AG20443 (cell line): Measurements from ENCODE around the gene OR5D13.

Source experiments
- DNase-seq: peaks from one replicate; pipeline ENCODE4 v3.0.0; 2012; ENCODE audit warnings: low spot score, mixed read lengths

The OR5D13 gene, protein sequence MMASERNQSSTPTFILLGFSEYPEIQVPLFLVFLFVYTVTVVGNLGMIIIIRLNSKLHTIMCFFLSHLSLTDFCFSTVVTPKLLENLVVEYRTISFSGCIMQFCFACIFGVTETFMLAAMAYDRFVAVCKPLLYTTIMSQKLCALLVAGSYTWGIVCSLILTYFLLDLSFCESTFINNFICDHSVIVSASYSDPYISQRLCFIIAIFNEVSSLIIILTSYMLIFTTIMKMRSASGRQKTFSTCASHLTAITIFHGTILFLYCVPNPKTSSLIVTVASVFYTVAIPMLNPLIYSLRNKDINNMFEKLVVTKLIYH

DNA sequence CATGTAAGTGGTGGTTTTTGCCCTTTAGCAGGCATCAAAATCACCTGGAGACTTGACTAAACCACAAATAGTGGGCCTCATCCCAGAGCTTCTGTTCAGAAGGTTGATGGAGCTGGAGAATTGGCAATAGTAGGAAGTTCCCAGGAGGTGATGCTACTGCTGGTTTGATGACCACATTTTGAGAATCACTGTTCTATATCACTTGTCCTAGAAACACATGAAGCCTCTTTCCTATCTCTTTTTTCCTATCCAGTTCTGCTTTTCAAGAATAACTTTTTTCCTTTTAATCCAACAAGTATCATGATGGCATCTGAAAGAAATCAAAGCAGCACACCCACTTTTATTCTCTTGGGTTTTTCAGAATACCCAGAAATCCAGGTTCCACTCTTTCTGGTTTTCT is at the start of gene OR5D13:
TSS of gene OR5D13 (plus strand) at position 301 of the 400 bp plus-strand sequence. CDS start at position 301, 0 bp downstream.
- no peak for DNase-seq

- DNase-seq = no peak
These were observed 46.4 kb upstream of the OR5D13 start for GRCh38 chr11:55726715-55727324.

- DNase-seq = no peak
These were observed 40.3 kb upstream of the OR5D13 start for GRCh38 chr11:55732936-55733335.

- DNase-seq = no peak
These were observed 18.4 kb downstream of the OR5D13 start for GRCh38 chr11:55791606-55792005.

DNA sequence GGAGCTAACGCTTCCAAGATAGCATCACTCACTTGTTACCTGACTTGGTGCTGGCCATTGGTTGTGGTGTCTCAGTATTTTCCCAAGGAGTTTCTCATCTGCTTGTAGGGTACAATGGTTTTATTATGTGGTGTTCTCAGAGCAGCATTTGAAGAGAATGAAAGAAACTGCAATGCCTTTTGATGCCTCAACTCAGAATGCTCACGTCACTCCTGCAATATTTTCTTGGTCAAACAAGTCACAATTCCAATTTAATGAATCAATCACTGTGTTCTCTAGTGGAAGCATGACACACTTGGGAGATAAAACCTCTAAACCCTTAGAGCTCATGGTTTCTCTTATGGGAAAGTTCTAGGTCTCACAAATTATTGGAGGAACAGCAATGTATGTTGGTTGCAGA is 20.1 kb downstream of the OR5D13 start:
- no peak for DNase-seq

- no peak for DNase-seq
These were observed 22.0 kb downstream of the OR5D13 start, which contains the start of gene OR5D14 for GRCh38 chr11:55795256-55795655. OR5D14 (plus strand) TSS chr11:55795556; CDS start chr11:55795556, 0 bp downstream.

DNA sequence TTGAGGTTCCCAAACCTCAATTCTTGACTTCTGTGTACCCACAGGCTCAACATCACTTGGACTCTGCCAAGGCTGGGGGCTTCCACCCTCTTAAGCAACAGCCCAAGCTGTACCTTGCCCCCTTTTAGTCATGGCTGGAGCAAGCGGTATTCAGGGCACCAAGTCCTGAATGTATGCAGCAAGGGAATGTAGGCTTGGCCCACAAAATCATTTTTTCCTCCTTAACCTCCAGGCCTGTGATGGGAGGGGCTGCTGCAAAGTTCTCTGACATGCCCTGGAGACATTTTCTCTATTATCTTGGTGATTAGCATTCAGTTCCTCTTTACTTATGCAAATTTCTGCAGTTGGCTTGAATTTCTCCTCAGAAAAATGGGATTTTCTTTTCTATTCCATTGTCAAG is 33.0 kb downstream of the OR5D13 start:
- DNase-seq = no peak

DNA sequence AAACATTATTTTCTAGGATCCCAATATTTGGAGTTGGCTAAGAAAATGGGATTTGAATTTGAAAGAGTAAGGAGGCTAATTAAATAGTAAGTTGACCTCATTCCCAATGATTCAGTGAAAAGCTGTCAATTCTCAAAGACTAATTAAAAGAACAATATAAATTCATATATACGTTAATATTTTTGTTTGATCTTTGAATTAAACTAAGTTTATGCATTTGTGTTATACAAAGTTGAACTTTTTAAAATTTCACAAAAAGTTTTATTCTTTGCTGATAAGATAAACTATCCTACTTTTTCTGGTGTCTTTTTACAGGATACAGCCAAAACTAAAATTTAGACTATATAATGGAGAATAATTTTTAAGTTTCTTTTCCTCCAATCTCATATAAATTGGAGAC is 37.8 kb downstream of the OR5D13 start, which contains the start of gene OR5L1:
TSS of gene OR5L1 (plus strand) at position 301 of the 400 bp plus-strand sequence. CDS start 100 bp downstream, outside the sequence.
- DNase-seq = no peak

- no peak for DNase-seq
These were observed 46.1 kb downstream of the OR5D13 start, which contains the start of gene OR5D18 for GRCh38 chr11:55819330-55819729. OR5D18 (plus strand) TSS chr11:55819630; CDS start chr11:55819630, 0 bp downstream.
